ENCODE measurements around the gene SFTPA2. TPM values are rescaled to one million over a fixed set of nuclear protein-coding genes. Genes with fewer than 3 reads are reported as not detected.

SFTPA2 gene
- total and polyA plus RNA-seq, 2 of the 4 experiments (the other 2 are of a cell fraction), result not detected

GRCh38 chr10:79602953-79603352, 42.7 kb upstream of the SFTPA2 start:
- Histone ChIP-seq H3K36me3 (ENCODE audit: control insufficient read depth, insufficient read depth, low read length) (no peaks in the 10 kb centered on the region), H4K20me1 (ENCODE audit: insufficient read depth, low read length) (no peaks in the 10 kb centered on the region), H3K9ac (ENCODE audit: low read depth, low read length) (no peak overlapping the region), H2BK20ac (ENCODE audit: low read depth, low read length) (no peak overlapping the region), H2BK120ac (ENCODE audit: low read depth, low read length) (no peak overlapping the region), H3K4me2 (ENCODE audit: low read depth, low read length) (no peak overlapping the region), H2BK5ac (ENCODE audit: low read depth, low read length, poor library complexity, severe bottlenecking) (no peak overlapping the region), H3K9me1 (ENCODE audit: insufficient read depth, low read length) (no peaks in the 10 kb centered on the region), H3K14ac (replicated peaks; ENCODE audit: low read depth, low read length) (no peak overlapping the region), H2AFZ (replicated peaks; ENCODE audit: low read length, poor library complexity) (no peak overlapping the region), H4K5ac (ENCODE audit: low read depth, low read length) (no peak overlapping the region), H3K4ac (ENCODE audit: low read depth, low read length) (no peak overlapping the region), H3K4me1 (ENCODE audit: control insufficient read depth, insufficient read depth, low read length) (no peaks in the 10 kb centered on the region), H2AK9ac (replicated peaks; ENCODE audit: low read depth, low read length, poor library complexity) (no peak overlapping the region), H3K79me1 (ENCODE audit: low read depth in 1 of 2, low read length in 2 of 2) (no peaks in the 10 kb centered on the region), H4K91ac (ENCODE audit: insufficient read depth, low read depth, low read length) (no peak overlapping the region), H3K23ac (ENCODE audit: low read depth, low read length) (no peak overlapping the region), H3K9me3 (ENCODE audit: control insufficient read depth, insufficient read depth, low read length) (peaks cover 4% of the 10 kb centered on the region), H3K4me3 (ENCODE audit: insufficient read depth, low read depth, low read length) (no peak overlapping the region), H3K18ac (ENCODE audit: low read depth, low read length) (no peak overlapping the region), H3K56ac (ENCODE audit: extremely low read depth, insufficient read depth, low read length) (no peak overlapping the region), H4K8ac (ENCODE audit: low read depth in 2 of 2, low read length in 2 of 2) (no peak overlapping the region), H3K27ac (ENCODE audit: insufficient read depth, low read length) (no peak overlapping the region), H2BK15ac (ENCODE audit: low read depth, low read length) (no peak overlapping the region), H2AK5ac (ENCODE audit: low read depth, low read length) (no peak overlapping the region), H3K27me3 (ENCODE audit: control insufficient read depth, insufficient read depth, low read length) (peaks cover 16% of the 10 kb centered on the region)
- in situ Hi-C loops (cut with MboI; ENCODE audit: low sequenced_read_pairs), result loop anchor here (10.0 kb wide), 1 partner anchor 228 kb away; no protein-coding TSS in a partner anchor
- no CpG with 5 or more reads among the region's 2 CpGs for WGBS, 2 experiments (ENCODE audit: extremely low coverage in 2 of 2, insufficient read length in 1 of 2)
- BruUV-seq (replicated peaks), result no TSS peak
- DNase-seq (no peak), ATAC-seq (ENCODE audit: low read depth) (no peak)
- dilution Hi-C loops (cut with HindIII; ENCODE audit: low sequenced_read_pairs, unreplicated experiment), result no loop called here
- POLR2A ChIA-PET (ENCODE audit: unreplicated experiment), result no interaction called here
- CTCF ChIA-PET, result no interaction called here
- intact Hi-C loops (cut with micrococcal nuclease), result no loop called here
- TF ChIP-seq RAD21 (IDR thresholded peaks at IDR 0.05; ENCODE audit: low read length) (no peak), RFX5 (IDR thresholded peaks at IDR 0.05; ENCODE audit: low read depth, low read length) (no peak), CHD1 (IDR thresholded peaks at IDR 0.05; ENCODE audit: low read depth, low read length) (no peak), RCOR1 (IDR thresholded peaks at IDR 0.05; ENCODE audit: insufficient replicate concordance, low read length) (no peak), ELK1 (IDR thresholded peaks at IDR 0.05; ENCODE audit: borderline replicate concordance, low read depth, low read length) (no peak), POLR2A (IDR thresholded peaks at IDR 0.05; ENCODE audit: low read depth, low read length) (no peak), MAFK (IDR thresholded peaks at IDR 0.05; ENCODE audit: low read depth, low read length) (no peak), USF2 (IDR thresholded peaks at IDR 0.05; ENCODE audit: low read depth, low read length) (no peak), NFE2L2 (IDR thresholded peaks at IDR 0.05; ENCODE audit: low read depth, low read length) (no peak), BHLHE40 (IDR thresholded peaks at IDR 0.05; ENCODE audit: low read depth, low read length) (no peak), SMC3 (IDR thresholded peaks at IDR 0.05; ENCODE audit: low read depth, low read length) (no peak), MAZ (IDR thresholded peaks at IDR 0.05; ENCODE audit: borderline replicate concordance, low read depth, low read length) (no peak), CEBPB (IDR thresholded peaks at IDR 0.05; ENCODE audit: low read depth, low read length) (no peak), FOS (IDR thresholded peaks at IDR 0.05; ENCODE audit: low read depth, low read length) (no peak), MXI1 (IDR thresholded peaks at IDR 0.05; ENCODE audit: borderline replicate concordance, low read depth, low read length) (no peak)
- TF ChIP-seq, protein P1, sequence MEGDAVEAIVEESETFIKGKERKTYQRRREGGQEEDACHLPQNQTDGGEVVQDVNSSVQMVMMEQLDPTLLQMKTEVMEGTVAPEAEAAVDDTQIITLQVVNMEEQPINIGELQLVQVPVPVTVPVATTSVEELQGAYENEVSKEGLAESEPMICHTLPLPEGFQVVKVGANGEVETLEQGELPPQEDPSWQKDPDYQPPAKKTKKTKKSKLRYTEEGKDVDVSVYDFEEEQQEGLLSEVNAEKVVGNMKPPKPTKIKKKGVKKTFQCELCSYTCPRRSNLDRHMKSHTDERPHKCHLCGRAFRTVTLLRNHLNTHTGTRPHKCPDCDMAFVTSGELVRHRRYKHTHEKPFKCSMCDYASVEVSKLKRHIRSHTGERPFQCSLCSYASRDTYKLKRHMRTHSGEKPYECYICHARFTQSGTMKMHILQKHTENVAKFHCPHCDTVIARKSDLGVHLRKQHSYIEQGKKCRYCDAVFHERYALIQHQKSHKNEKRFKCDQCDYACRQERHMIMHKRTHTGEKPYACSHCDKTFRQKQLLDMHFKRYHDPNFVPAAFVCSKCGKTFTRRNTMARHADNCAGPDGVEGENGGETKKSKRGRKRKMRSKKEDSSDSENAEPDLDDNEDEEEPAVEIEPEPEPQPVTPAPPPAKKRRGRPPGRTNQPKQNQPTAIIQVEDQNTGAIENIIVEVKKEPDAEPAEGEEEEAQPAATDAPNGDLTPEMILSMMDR (conservative IDR thresholded peaks at IDR 0.05; ENCODE audit: low read depth, low read length), result no peak
